Heart right ventricle (tissue), 16 donors: ENCODE results near the gene LRRTM4. TPM values are rescaled to one million over a fixed set of nuclear protein-coding genes. Genes with fewer than 3 reads are reported as not detected.

Source experiments
- ATAC-seq, 8 donors: fragments of 200-7000 bp; cut with Tn5 transposase; one replicate each; pipeline ENCODE4 v1.9.1; 2020; ENCODE audit warnings: mild to moderate bottlenecking in 8 of 8, moderate library complexity in 8 of 8, moderate number of reproducible peaks in 1 of 8
- DNase-seq, 2 donors: peaks; one replicate each; pipeline ENCODE4 v3.0.0-alpha.2; 2020
- H3K27ac ChIP-seq, 10 donors: fragments of 200-600 bp; sonication (generic) in 2 of 10; one replicate each; pipeline versions ENCODE4 v1.5.0 to v1.8.0; 2020 to 2022; ENCODE audit warnings: mild to moderate bottlenecking in 3 of 10
- H3K27me3 ChIP-seq, 7 donors: fragments of 200-600 bp; one replicate each; pipeline ENCODE4 v1.8.0; 2021 to 2022; ENCODE audit warnings: mild to moderate bottlenecking in 2 of 7
- H3K36me3 ChIP-seq, 9 donors: fragments of 200-600 bp; sonication (generic) in 1 of 9; one replicate each; pipeline versions ENCODE4 v1.5.0 to v1.8.0; 2020 to 2022; ENCODE audit warnings: mild to moderate bottlenecking in 2 of 9
- H3K4me1 ChIP-seq, 9 donors: fragments of 200-600 bp; sonication (generic) in 1 of 9; one replicate each; pipeline versions ENCODE4 v1.5.0 to v1.8.0; 2020 to 2022; ENCODE audit warnings: mild to moderate bottlenecking in 4 of 9
- H3K4me3 ChIP-seq, 10 donors: fragments of 200-600 bp; sonication (generic) in 2 of 10; one replicate each; pipeline versions ENCODE4 v1.5.0 to v1.8.0; 2020 to 2022; ENCODE audit warnings: mild to moderate bottlenecking in 7 of 10, moderate library complexity in 2 of 10
- H3K9me3 ChIP-seq, 11 donors: fragments of 200-600 bp in 10 of 11; sonication (generic) in 2 of 11; one replicate each; pipeline versions ENCODE4 v1.5.0 to v1.8.0; 2013 to 2022; ENCODE audit warnings: mild to moderate bottlenecking in 2 of 11, control low read depth in 1 of 11, moderate library complexity in 1 of 11
- CTCF ChIP-seq, 9 donors: fragments of 200-600 bp; sonication (generic) in 2 of 9; IDR thresholded peaks; one replicate each; pipeline versions ENCODE4 v1.5.0 to v1.8.0; 2021 to 2022; ENCODE audit warnings: antibody characterized with exemption in 9 of 9, mild to moderate bottlenecking in 5 of 9, moderate library complexity in 1 of 9
- WGBS, 2 donors: extraction: QIAGEN DNeasy Blood & Tissue Kit; methylation state at CpG; one replicate each; pipeline ENCODE4 v1.1.7; 2013; ENCODE audit warnings: inconsistent platforms in 1 of 2; 5-methylcytosine and 5-hydroxymethylcytosine counted together
- intact Hi-C, 10 donors: fragments of 100-400 bp; cut with DNase I; formaldehyde crosslinking; loops; one replicate each; pipeline versions ENCODE4 v1.11.1 to v1.14.2; 2022
- polyA plus RNA-seq, 2 donors: library from polyadenylated mRNA; stranded (reverse); fragments of 200-250 nt; gene quantifications; one replicate each; pipeline ENCODE4 v1.2.3, GENCODE V29; 2013
- total RNA-seq, 10 donors: library from RNA; stranded (reverse); fragmentation: NEBNext Ultra II Directional in 3 of 10; extraction: Animal tissue kit (Norgen Biotek cat#: 25700) in 3 of 10; gene quantifications; one replicate each; pipeline versions ENCODE4 v1.2.1 to v1.2.4, GENCODE V29; 2021 to 2023
- donor health status: Arrhythmogenic right ventricular cardiomyopathy.
- donor health status: ischemic (EF 13 %, LVEDD 7.1; RV severe dilation, severe dysfunction).
- donor health status: healthy with polysubstance abuse.
- donor health status: DM: no; HTN: yes; CAD: no.
- donor health status: DM: no; HTN: no; CAD: no.
- donor health status: ischemic (EF 25% LVEDD 6.9; RV normal size, moderate dysfunction).
- donor health status: ischemic (EF 25% LVEDD 5.7; RV mildly dilated, moderate dysfunction).
- donor health status: healthy.
- donor health status: DM: yes; HTN: yes; CAD: no.
- donor health status: Ischemic cardiomyopathy.
- donor health status: ischemic (EF 35%, LVEDD 5.7; RV mildly dilated, moderate dysfunction).
- donor health status: nonischemic (EF 11% LVEDD 7.7; RV severe dilation, severe dysfunction).
- donor health status: DM: yes; HTN: yes; CAD: no.
- donor health status: PGD.
- donor health status: ischemic (EF 29% LVEDD 5.4; RV normal size, mild dysfunction).
- donor health status: nonischemic (EF 23%, LVEDD 6.1; RV moderate dilation, normal function).

LRRTM4 gene
- total and polyA plus RNA-seq, 12 donors = 0.11 to 2.2 (median 0.98) TPM

- Histone ChIP-seq H3K27ac (no peak overlapping the region), H3K27me3 (peaks cover 0 to 5% (median 0%) of the 10 kb centered on the region in 7 donors), H3K4me1 (peaks cover 0 to 10% (median 0%) of the 10 kb centered on the region in 9 donors), H3K36me3 (no peaks in the 10 kb centered on the region), H3K4me3 (no peak overlapping the region), H3K9me3 (no peaks in the 10 kb centered on the region)
- intact Hi-C loops = no loop called here
- WGBS, 2 donors = 85 to 87% methylated on average over 7 of the region's 7 CpGs
- no peak for TF ChIP-seq CTCF (IDR thresholded peaks at IDR 0.05)
- ATAC-seq (no peak), DNase-seq (no peak)
Measured at GRCh38 chr2:77518311-77518710, 3.9 kb downstream of the LRRTM4 start.

GRCh38 chr2:77513191-77513590 lies 9.0 kb downstream of the LRRTM4 start:
- no peak overlapping the region for H3K4me3 ChIP-seq
- no peak overlapping the region for H3K27ac ChIP-seq
- no peaks in the 10 kb centered on the region for H3K36me3 ChIP-seq
- no peaks in the 10 kb centered on the region for H3K4me1 ChIP-seq
- H3K9me3 ChIP-seq = no peaks in the 10 kb centered on the region
- no peaks in the 10 kb centered on the region for H3K27me3 ChIP-seq
- DNase-seq (no peak), ATAC-seq (no peak)
- intact Hi-C loops = no loop called here
- no peak for TF ChIP-seq CTCF (IDR thresholded peaks at IDR 0.05)
- WGBS, 2 donors = 80 to 82% methylated on average over 4 of the region's 4 CpGs

- no peak for DNase-seq
- no peak for ATAC-seq
- Histone ChIP-seq H3K27ac (no peak overlapping the region), H3K9me3 (no peaks in the 10 kb centered on the region), H3K4me3 (no peak overlapping the region), H3K27me3 (no peaks in the 10 kb centered on the region), H3K36me3 (no peaks in the 10 kb centered on the region), H3K4me1 (no peaks in the 10 kb centered on the region)
- TF ChIP-seq CTCF (IDR thresholded peaks at IDR 0.05) = no peak
- WGBS, 2 donors = 58 to 68% methylated on average over 1 of the region's 1 CpG
- intact Hi-C loops = no loop called here
Measured at GRCh38 chr2:77512507-77512906, 9.7 kb downstream of the LRRTM4 start.

GRCh38 chr2:77508511-77508910 lies 13.7 kb downstream of the LRRTM4 start:
- no peak for ATAC-seq
- intact Hi-C loops = no loop called here
- 90 to 96% methylated on average over 1 of the region's 1 CpG for WGBS, 2 donors

More at GRCh38 chr2:77508511-77508910, 13.7 kb downstream of the LRRTM4 start:
- no peaks in the 10 kb centered on the region for H3K9me3 ChIP-seq
- H3K4me1 ChIP-seq = no peaks in the 10 kb centered on the region
- DNase-seq = no peak
- no peak for TF ChIP-seq CTCF (IDR thresholded peaks at IDR 0.05)
- H3K36me3 ChIP-seq = no peaks in the 10 kb centered on the region
- no peak overlapping the region for H3K27ac ChIP-seq
- H3K27me3 ChIP-seq = no peaks in the 10 kb centered on the region
- no peak overlapping the region for H3K4me3 ChIP-seq
